Ovary (tissue), 9 donors: ENCODE measurements around the gene CSTPP1. TPM values are rescaled to one million over a fixed set of nuclear protein-coding genes. Genes with fewer than 3 reads are reported as not detected.
A peak's percentile ranks its signal among the peaks of the same experiment; 100 is the strongest.

Source experiments
- DNase-seq, 5 donors: peaks; one replicate each; pipeline ENCODE4 v3.0.0-alpha.2; 2019 to 2020
- H3K27ac ChIP-seq, 2 donors: fragments of 200-600 bp; one replicate each; pipeline versions ENCODE4 v1.5.1 to v1.8.0; 2019 to 2022
- H3K27me3 ChIP-seq: fragments of 200-600 bp; one replicate; pipeline ENCODE4 v1.8.0; 2022
- H3K36me3 ChIP-seq: fragments of 200-600 bp; sonication (generic); one replicate; pipeline ENCODE4 v1.5.1; 2019
- H3K4me1 ChIP-seq: one replicate; pipeline ENCODE4 v1.8.1; 2013; ENCODE audit warnings: mild to moderate bottlenecking, moderate library complexity; ENCODE audit not compliant: insufficient read depth
- H3K4me3 ChIP-seq: fragments of 200-600 bp; sonication (generic); one replicate; pipeline ENCODE4 v1.5.1; 2017
- H3K9me3 ChIP-seq, 2 donors: fragments of 200-600 bp in 1 of 2; sonication (generic) in 1 of 2; one replicate each; pipeline versions ENCODE4 v1.5.1 to v1.8.1; 2013 to 2019; ENCODE audit warnings: mild to moderate bottlenecking in 1 of 2, moderate library complexity in 1 of 2
- CTCF ChIP-seq, 3 donors: fragments of 450-650 bp in 2 of 3; fragments of 200-600 bp in 1 of 3; IDR thresholded peaks; one replicate each; pipeline versions ENCODE4 v1.5.1 to v1.8.0; 2016 to 2022; ENCODE audit warnings: antibody characterized with exemption in 3 of 3, mild to moderate bottlenecking in 1 of 3
- EP300 ChIP-seq: sonication (generic); formaldehyde crosslinking; IDR thresholded peaks from one replicate; pipeline ENCODE4 v1.6.1; 2017; ENCODE audit warnings: antibody characterized with exemption
- POLR2A ChIP-seq: fragments of 450-650 bp; IDR thresholded peaks from one replicate; pipeline ENCODE4 v1.6.1; 2017; ENCODE audit warnings: antibody characterized with exemption, mild to moderate bottlenecking, moderate library complexity
- WGBS, 3 donors: extraction: QIAGEN DNeasy Blood & Tissue Kit in 1 of 3; methylation state at CpG; one replicate each; pipeline versions ENCODE4 v1.1.5 to v1.1.7; 2013 to 2017; 5-methylcytosine and 5-hydroxymethylcytosine counted together
- intact Hi-C, 4 donors: fragments of 100-400 bp; cut with DNase I; formaldehyde crosslinking; loops; one replicate each; pipeline versions ENCODE4 v1.11.0 to v1.15.1; 2022 to 2023
- polyA plus RNA-seq, 2 donors: library from polyadenylated mRNA; stranded (reverse); fragments of 200-250 nt in 1 of 2; fragments of 350-450 nt in 1 of 2; fragmentation: Illumina TruSeq in 1 of 2; extraction: RNeasy Lipid Tissue Mini Kit (QIAGEN cat#74804) in 1 of 2; gene quantifications; one replicate each; pipeline ENCODE4 v1.2.3, GENCODE V29; 2013 to 2014
- total RNA-seq, 7 donors: library from RNA; depleted of rRNA in 2 of 7; stranded (reverse); fragments of >200 nt in 2 of 7; fragmentation: NEBNext Ultra II Directional in 3 of 7; extraction: Animal tissue kit (Norgen Biotek cat#: 25700) in 3 of 7; gene quantifications; one replicate each; pipeline versions ENCODE4 v1.1.0 to v1.2.4, GENCODE V29; 2016 to 2023
- donor health status: DM: no; HTN: no; CAD: no; lungs with moderate emphysema.
- donor health status: DM: no; HTN: no; CAD: no.
- donor health status: Bipolar disorder and iron deficiency.
- donor health status: DM: yes; HTN: yes; CAD: no.
- donor health status: DM: no; HTN: no; CAD: no.
- donor health status: DM: yes; HTN: yes; CAD: no.

CSTPP1 gene
- total and polyA plus RNA-seq, 9 donors: 20.3 to 42.6 (median 25.6) TPM

GRCh38 chr11:46914910-46915309, 21.7 kb upstream of the CSTPP1 start:
- no peak overlapping the region for H3K27ac ChIP-seq
- intact Hi-C loops: no loop called here
- no peaks in the 10 kb centered on the region for H3K4me1 ChIP-seq
- TF ChIP-seq EP300: no peak
- TF ChIP-seq POLR2A: no peak
- TF ChIP-seq CTCF (IDR thresholded peaks at IDR 0.05): no peak
- H3K27me3 ChIP-seq: no peaks in the 10 kb centered on the region
- WGBS, 3 donors: 80 to 86% (median 86%) methylated on average over 7 of the region's 7 CpGs
- no peaks in the 10 kb centered on the region for H3K9me3 ChIP-seq
- DNase-seq: no peak
- no peak overlapping the region for H3K4me3 ChIP-seq
- H3K36me3 ChIP-seq: no peaks in the 10 kb centered on the region

GRCh38 chr11:46916286-46917108, 20.1 kb upstream of the CSTPP1 start:
- peak; percentile 60 to 74 (median 66) for DNase-seq

GRCh38 chr11:46917109-46917761, 19.3 kb upstream of the CSTPP1 start:
- no peak for DNase-seq
- intact Hi-C loops: no loop called here
- 0 to 1% (median 1%) methylated on average over 31 of the region's 31 CpGs for WGBS, 3 donors
- Histone ChIP-seq H3K4me1 (no peaks in the 10 kb centered on the region), H3K9me3 (no peaks in the 10 kb centered on the region), H3K36me3 (no peaks in the 10 kb centered on the region), H3K4me3 (peak overlapping the region; percentile 77), H3K27me3 (no peaks in the 10 kb centered on the region), H3K27ac (peak overlapping the region; percentile 23 to 56)
- TF ChIP-seq POLR2A (no peak), CTCF (IDR thresholded peaks at IDR 0.05) (no peak), EP300 (no peak)

More at GRCh38 chr11:46916286-46917108, 20.1 kb upstream of the CSTPP1 start:
- no peaks in the 10 kb centered on the region for H3K36me3 ChIP-seq
- H3K4me1 ChIP-seq: no peaks in the 10 kb centered on the region
- H3K27me3 ChIP-seq: no peaks in the 10 kb centered on the region
- intact Hi-C loops: no loop called here
- TF ChIP-seq POLR2A (no peak), CTCF (IDR thresholded peaks at IDR 0.05) (no peak), EP300 (no peak)
- peak overlapping the region; percentile 77 for H3K4me3 ChIP-seq
- peak overlapping the region; percentile 23 to 56 for H3K27ac ChIP-seq
- no peaks in the 10 kb centered on the region for H3K9me3 ChIP-seq
- WGBS, 3 donors: 5 to 6% (median 5%) methylated on average over 24 of the region's 24 CpGs

- intact Hi-C loops: no loop called here
- no peaks in the 10 kb centered on the region for H3K4me1 ChIP-seq
- H3K9me3 ChIP-seq: no peaks in the 10 kb centered on the region
- 0 to 1% (median 0%) methylated on average over 20 to 22 of the region's 22 CpGs for WGBS, 3 donors
- no peaks in the 10 kb centered on the region for H3K36me3 ChIP-seq
- H3K27ac ChIP-seq: peak overlapping the region; percentile 23 to 56
- H3K4me3 ChIP-seq: peak overlapping the region; percentile 77
- TF ChIP-seq POLR2A (no peak), EP300 (no peak), CTCF (IDR thresholded peaks at IDR 0.05) (no peak)
- no peak for DNase-seq
- no peaks in the 10 kb centered on the region for H3K27me3 ChIP-seq
These were observed 18.8 kb upstream of the CSTPP1 start for GRCh38 chr11:46917762-46918082.
